GM18498 (cell line): ENCODE results near the gene FGD6.
"Not testable (repeated sequence)": the region's sequence is repeated elsewhere in the genome, so short reads cannot be mapped to it uniquely, and the experiment has no call there.

Experiments
- ATAC-seq: cut with Tn5 transposase; IDR thresholded peaks from one replicate; pipeline ENCODE4 v1.9.1; 2021; ENCODE audit warnings: mild to moderate bottlenecking, moderate library complexity; ENCODE audit not compliant: unreplicated experiment

FGD6 gene

DNA sequence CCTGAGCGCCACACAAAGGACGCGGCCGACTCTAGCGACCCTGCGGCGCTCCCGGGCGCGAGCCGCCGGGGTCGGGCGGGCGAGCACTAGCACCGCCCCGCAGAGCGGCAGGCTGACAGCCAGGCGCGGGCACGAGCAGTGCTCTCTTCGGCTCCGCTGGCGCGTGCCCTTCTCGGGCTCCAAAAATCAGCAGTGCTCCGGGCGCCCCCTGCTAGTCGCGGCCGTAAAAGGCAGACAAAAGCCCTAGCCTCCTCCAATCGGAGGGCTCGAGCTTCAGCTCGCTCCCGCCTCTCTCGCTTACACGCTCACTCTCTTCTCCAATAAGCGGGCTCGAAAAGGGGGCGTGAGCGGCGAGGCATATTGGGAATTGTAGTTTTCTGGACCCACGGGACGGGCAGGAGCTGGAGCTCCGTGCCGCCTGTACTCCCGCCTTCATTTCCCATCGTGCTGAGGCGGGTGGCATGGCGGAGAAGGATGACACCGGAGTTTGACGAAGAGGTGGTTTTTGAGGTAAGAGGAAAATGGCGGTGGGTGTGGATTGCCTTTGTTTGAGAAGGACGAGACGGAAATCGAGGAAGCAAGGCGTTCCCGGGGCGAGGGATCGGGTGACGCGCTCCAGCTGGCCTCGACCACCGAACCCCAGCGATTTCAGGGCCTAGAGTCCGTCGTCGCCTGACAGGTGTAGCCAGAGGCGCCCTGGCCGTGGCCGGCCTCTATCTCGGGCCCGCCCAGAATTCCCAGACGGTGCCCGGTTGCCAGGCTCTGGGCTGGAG lies at the start of gene FGD6, which contains the start of gene VEZT:
TSS of gene FGD6 (minus strand) at position 91 of the 773 bp plus-strand sequence. CDS start 227 bp downstream, outside the sequence.
TSS of gene VEZT (plus strand) at position 431 of the 773 bp plus-strand sequence. CDS start at position 475, 44 bp downstream.
- ATAC-seq = peak; percentile 95

DNA sequence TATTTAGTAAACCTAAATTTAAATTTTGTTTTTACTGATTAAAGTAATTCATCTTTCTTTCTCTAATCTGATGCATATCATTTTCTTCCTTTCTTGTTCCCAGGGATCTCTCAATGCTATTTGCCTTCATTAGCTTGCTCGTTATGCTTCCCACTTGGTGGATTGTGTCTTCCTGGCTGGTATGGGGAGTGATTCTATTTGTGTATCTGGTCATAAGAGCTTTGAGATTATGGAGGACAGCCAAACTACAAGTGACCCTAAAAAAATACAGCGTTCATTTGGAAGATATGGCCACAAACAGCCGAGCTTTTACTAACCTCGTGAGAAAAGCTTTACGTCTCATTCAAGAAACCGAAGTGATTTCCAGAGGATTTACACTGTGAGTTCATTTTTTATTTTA lies 49.0 kb upstream of the FGD6 start:
- ATAC-seq = no peak

- no peak for ATAC-seq
These were observed 48.5 kb upstream of the FGD6 start for GRCh38 chr12:95265765-95266164.

- no peak for ATAC-seq
These were observed 45.5 kb upstream of the FGD6 start for GRCh38 chr12:95262808-95263207.

DNA sequence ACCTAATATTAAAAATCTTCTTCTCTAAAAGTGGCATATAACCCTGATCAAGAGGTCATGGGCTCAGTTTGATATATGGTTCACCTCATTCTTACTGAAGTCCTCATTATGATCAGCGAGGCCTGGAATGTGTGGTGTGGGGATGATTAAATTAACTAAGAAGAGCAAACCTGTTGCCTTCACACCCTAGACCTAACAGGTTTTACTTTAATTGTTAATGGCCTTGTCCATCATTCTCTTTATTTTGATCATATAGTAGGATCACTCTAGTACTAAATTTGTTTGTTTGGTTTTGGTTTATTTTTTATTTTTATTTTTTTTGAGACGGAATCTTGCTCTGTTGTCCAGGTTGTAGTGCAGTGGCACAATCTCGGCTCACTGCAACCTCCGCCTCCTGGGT lies 43.8 kb upstream of the FGD6 start:
- ATAC-seq = no peak

- no peak for ATAC-seq
These were observed 42.1 kb upstream of the FGD6 start for GRCh38 chr12:95259368-95259767.

DNA sequence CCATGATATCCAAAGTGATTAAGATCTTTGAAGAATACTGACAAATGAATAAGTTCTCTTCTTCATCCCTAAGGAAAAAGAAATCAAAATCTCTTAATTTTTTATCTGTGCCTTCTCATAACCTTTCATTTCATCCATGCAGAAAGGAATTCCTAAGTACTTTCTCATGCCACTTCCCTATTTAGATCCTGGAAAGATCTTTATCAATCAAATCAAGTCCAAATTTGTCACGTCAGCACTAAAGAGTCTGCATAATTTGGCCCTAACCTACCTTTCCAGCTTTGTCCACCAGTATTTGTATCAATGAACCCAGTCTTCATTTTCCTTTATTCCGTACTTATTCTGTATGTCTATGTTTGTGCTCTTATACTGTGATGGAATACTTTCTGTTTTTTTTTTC lies 41.5 kb upstream of the FGD6 start:
- no peak for ATAC-seq

- no peak for ATAC-seq
These were observed 40.9 kb upstream of the FGD6 start for GRCh38 chr12:95258151-95258550.

GRCh38 chr12:95257541-95257940 lies 40.3 kb upstream of the FGD6 start:
- no peak for ATAC-seq

GRCh38 chr12:95253386-95253785 lies 36.1 kb upstream of the FGD6 start:
- ATAC-seq = no peak

DNA sequence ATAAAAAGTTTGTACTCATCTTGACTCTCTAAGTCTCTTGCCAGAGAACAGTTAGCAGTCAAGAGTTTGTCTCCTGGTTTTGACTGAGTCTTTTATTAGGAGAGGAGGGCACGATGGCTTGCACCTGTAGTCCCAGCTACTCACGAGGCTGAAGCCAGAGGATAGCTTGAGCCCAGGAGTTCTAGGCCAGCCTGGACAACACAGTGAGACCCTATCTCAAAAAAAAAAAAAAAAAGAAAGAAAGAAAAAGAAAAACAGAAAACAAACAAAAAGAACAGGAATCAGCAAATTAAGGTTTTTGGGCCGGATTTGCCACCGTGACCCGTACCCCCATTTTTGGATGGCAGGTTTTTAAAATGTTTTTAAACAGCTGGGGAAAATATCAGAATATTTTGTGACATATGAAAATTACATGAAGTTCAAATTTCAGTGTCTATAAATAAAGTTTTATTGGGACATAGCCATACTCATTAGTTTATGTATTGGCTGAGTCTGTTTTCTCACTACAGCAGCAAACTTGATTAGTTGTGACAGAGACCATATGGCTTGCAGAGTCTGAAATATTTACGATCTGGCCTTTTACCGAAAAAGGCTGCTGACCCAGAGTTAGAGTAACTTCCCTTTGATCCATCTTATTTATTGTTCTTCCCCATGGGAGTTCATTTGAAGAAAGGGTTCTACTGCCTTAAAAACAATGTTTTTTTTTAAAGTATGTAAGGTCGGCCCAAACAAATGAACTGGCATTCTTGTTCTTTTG lies 31.5 kb upstream of the FGD6 start:
- ATAC-seq = no peak

DNA sequence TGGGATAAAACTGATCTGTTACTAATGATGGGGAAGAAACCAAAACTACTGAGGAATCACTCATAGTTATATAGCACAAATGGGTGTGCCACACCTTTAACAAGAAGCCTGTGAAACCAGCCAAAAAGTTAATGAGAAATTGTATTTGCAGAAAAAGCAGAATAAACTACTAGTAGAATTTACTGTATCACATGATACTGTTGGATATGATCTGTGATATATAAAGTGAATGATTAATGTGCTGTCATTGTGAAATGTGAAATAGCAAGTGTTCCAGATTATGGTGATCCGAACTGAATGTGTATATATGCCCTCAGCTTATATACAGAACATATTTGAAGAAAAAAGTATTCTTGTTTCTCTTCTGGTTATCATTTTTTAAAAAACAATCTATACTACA lies 30.8 kb upstream of the FGD6 start:
- no peak for ATAC-seq

DNA sequence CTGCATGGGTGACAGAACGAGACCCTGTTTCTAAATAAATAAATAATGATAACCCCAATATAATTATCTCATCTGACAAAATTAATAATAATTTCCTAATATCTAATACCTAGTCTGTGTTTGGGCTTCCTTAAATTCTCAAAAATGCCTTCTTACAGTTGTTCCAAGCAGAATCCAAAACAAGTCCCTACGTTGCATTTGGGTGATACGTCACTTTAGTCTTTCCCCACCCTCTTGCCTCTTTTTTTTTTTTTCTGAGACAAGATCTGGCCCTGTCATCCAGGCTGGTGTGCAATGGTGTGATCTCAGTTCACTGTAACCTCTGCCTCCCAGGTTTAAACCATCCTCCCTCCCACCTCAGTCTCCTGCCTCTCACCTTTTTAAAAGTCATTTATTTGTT lies 27.1 kb upstream of the FGD6 start:
- ATAC-seq = no peak

- no peak for ATAC-seq
These were observed 26.4 kb upstream of the FGD6 start for GRCh38 chr12:95243497-95244183.

- no peak for ATAC-seq
These were observed 24.7 kb upstream of the FGD6 start for GRCh38 chr12:95241761-95242506.

- not testable (repeated sequence) for ATAC-seq
These were observed 23.9 kb upstream of the FGD6 start for GRCh38 chr12:95241138-95241537.

- no peak for ATAC-seq
These were observed 23.3 kb upstream of the FGD6 start for GRCh38 chr12:95240556-95240955.

GRCh38 chr12:95239835-95240234 lies 22.6 kb upstream of the FGD6 start:
- not testable (repeated sequence) for ATAC-seq

- no peak for ATAC-seq
These were observed 21.9 kb upstream of the FGD6 start for GRCh38 chr12:95239216-95239615.

GRCh38 chr12:95238150-95238549 lies 20.9 kb upstream of the FGD6 start:
- no peak for ATAC-seq

DNA sequence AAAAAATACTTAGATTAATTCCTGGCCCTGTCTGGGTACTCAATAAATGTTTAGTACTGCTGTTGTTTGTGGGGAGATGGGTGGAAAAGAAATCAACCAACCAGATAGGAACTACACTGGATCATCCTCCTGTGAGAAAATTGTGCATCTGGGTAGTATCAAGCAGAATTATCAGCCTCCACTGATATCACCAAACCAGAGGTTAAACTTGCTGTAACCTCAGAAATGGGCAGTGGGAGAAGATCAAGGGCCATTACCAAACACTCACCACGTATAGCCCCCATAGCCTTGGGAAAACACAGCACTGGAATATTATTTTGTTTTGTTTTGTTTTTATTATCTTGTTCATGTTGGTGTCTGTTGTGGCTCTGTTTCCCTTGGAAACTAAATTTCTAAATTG lies 20.0 kb upstream of the FGD6 start:
- no peak for ATAC-seq
